GM12878 (cell line): ENCODE measurements around the gene SLIT1. TPM values are rescaled to one million over a fixed set of nuclear protein-coding genes. Genes with fewer than 3 reads are reported as not detected.

Experiments used
- ATAC-seq: fragments of 200-7000 bp; cut with Tn5 transposase; 3 replicates; pipeline ENCODE4 v1.9.1; 2020; ENCODE audit warnings: mild to moderate bottlenecking, moderate library complexity
- BruUV-seq: library from RNA; stranded (reverse); fragments of 400-500 nt; replicated peaks from 2 replicates; lab custom pipeline; 2021; lab: Mats Ljungman, UMichigan
- CTCF ChIA-PET: fragments of 300-600 bp; sonication (Branson Sonifier 250); formaldehyde crosslinking; extraction: SDS; loops from one replicate; lab custom pipeline; 2021; ENCODE audit warnings: inconsistent platforms; lab: Yijun Ruan, JAX
- POLR2A ChIA-PET: fragments of 350-600 bp; formaldehyde crosslinking; extraction: SDS; loops from one replicate; lab custom pipeline; 2021; ENCODE audit warnings: inconsistent platforms; lab: Charles Lee
- RAD21 ChIA-PET: fragments of 300-600 bp; sonication (Branson Sonifier 250); formaldehyde crosslinking; loops from one replicate; lab custom pipeline; 2023; ENCODE audit warnings: antibody characterized with exemption; ENCODE audit not compliant: unreplicated experiment; lab: Charles Lee
- SMC1A ChIA-PET: fragments of 300-600 bp; sonication (Branson Sonifier 250); formaldehyde crosslinking; loops from one replicate; lab custom pipeline; 2023; ENCODE audit not compliant: unreplicated experiment, uncharacterized antibody; lab: Charles Lee
- DNase-seq: peaks from one replicate; pipeline ENCODE4 v3.0.0-alpha.2; 2011; ENCODE audit warnings: low read depth, low spot score
- FAIRE-seq: peaks from 3 replicates; lab custom pipeline; 2011; peaks lifted over from hg19 to GRCh38; lab: Jason Lieb, UNC
- H2AFZ ChIP-seq: 2 replicates; pipeline ENCODE4 v1.6.0; 2011; ENCODE audit warnings: low read depth, low read length, control low read depth; ENCODE audit not compliant: control insufficient read depth
- H3K27ac ChIP-seq: 2 replicates; pipeline ENCODE4 v1.5.1; 2011; ENCODE audit warnings: control low read depth; ENCODE audit not compliant: control insufficient read depth, insufficient read depth
- H3K27me3 ChIP-seq, 2 experiments: replicated peaks in 1 of 2; 2 replicates each; pipeline versions ENCODE4 v1.6.0 to v1.6.1; 2011; ENCODE audit warnings: low read length in 1 of 2; ENCODE audit not compliant: control insufficient read depth in 2 of 2, insufficient read depth in 2 of 2
- H3K36me3 ChIP-seq, 2 experiments: 2 replicates each; pipeline ENCODE4 v1.5.1; 2011; ENCODE audit warnings: low read length in 1 of 2; ENCODE audit not compliant: control insufficient read depth in 2 of 2, insufficient read depth in 2 of 2
- H3K4me1 ChIP-seq: 2 replicates; pipeline ENCODE4 v1.6.1; 2011; ENCODE audit warnings: mild to moderate bottlenecking, low read length, moderate library complexity, mixed read lengths; ENCODE audit not compliant: control insufficient read depth, insufficient read depth
- H3K4me2 ChIP-seq: 2 replicates; pipeline ENCODE4 v1.6.0; 2011; ENCODE audit warnings: control low read depth; ENCODE audit not compliant: control insufficient read depth, insufficient read depth
- H3K4me3 ChIP-seq: fragments of 200-600 bp; sonication (generic); 2 replicates; pipeline ENCODE4 v1.5.1; 2016
- H3K79me2 ChIP-seq: 2 replicates; pipeline ENCODE4 v1.6.0; 2011; ENCODE audit warnings: low read length; ENCODE audit not compliant: control insufficient read depth, insufficient read depth
- H3K9ac ChIP-seq: 2 replicates; pipeline ENCODE4 v1.8.0; 2011; ENCODE audit warnings: low read length, control low read depth, mixed read lengths; ENCODE audit not compliant: control insufficient read depth, insufficient read depth
- H3K9me3 ChIP-seq: replicated peaks from 3 replicates; pipeline ENCODE4 v1.5.1; 2011; ENCODE audit warnings: mild to moderate bottlenecking, low read length; ENCODE audit not compliant: control insufficient read depth, insufficient read depth
- H4K20me1 ChIP-seq: 2 replicates; pipeline ENCODE4 v1.6.0; 2011; ENCODE audit not compliant: control insufficient read depth, insufficient read depth
- ELK1 ChIP-seq: IDR thresholded peaks from 2 replicates; pipeline ENCODE4 v1.6.1; 2012; ENCODE audit warnings: low read depth, low read length, improper control_type of control experiment
- PKNOX1 ChIP-seq: fragments of 450-650 bp; IDR thresholded peaks from 2 replicates; pipeline ENCODE4 v1.6.1; 2016; ENCODE audit warnings: mild to moderate bottlenecking
- TARDBP ChIP-seq: IDR thresholded peaks from 2 replicates; pipeline ENCODE4 v1.6.1; 2016; ENCODE audit warnings: borderline replicate concordance
- TCF12 ChIP-seq: IDR thresholded peaks from 2 replicates; pipeline ENCODE4 v1.6.1; 2011; ENCODE audit warnings: low read depth, mild to moderate bottlenecking, low read length
- ZNF274 ChIP-seq: IDR thresholded peaks from one replicate; pipeline ENCODE4 v1.8.0; 2011; ENCODE audit not compliant: insufficient read length, insufficient read depth
- ZZZ3 ChIP-seq: IDR thresholded peaks from 2 replicates; pipeline ENCODE4 v1.6.1; 2011; ENCODE audit warnings: low read depth; ENCODE audit not compliant: control insufficient read depth, insufficient read length
- WGBS: methylation state at CpG from one replicate; pipeline ENCODE4 v1.1.6; 2016; ENCODE audit warnings: low lambda C conversion rate; ENCODE audit not compliant: insufficient replicate concordance, insufficient coverage; ENCODE audit errors: missing lambda C conversion rate; 5-methylcytosine and 5-hydroxymethylcytosine counted together
- in situ Hi-C: fragments of 300-500 bp; cut with MboI; formaldehyde crosslinking; loops from 9 replicates; pipeline ENCODE4 v1.14.3; 2018; ENCODE audit warnings: mixed read lengths
- intact Hi-C: fragments of 100-400 bp; cut with micrococcal nuclease; formaldehyde crosslinking; loops from one replicate; pipeline ENCODE4 v1.14.2; 2022; ENCODE audit not compliant: unreplicated experiment
- polyA plus RNA-seq, 11 experiments: library from polyadenylated mRNA; depleted of rRNA in 4 of 11; unstranded in 6 of 11; stranded (reverse) in 5 of 11; fragments of >200 nt; fragmentation: Nextera tagmentation in 4 of 11; fragmentation: Illumina TruSeq in 1 of 11; extraction: Ambion mirVana in 4 of 11; extraction: Trizol in 1 of 11; gene quantifications; 1 replicate in 1 of 11; 2 replicates in 10 of 11; pipeline versions ENCODE4 v1.2.1 to v1.2.3, GENCODE V29; 2011 to 2016; ENCODE audit warnings: inconsistent platforms in 2 of 11, missing spikeins in 2 of 11, low read depth in 1 of 11
- total RNA-seq, 4 experiments: library from RNA; depleted of rRNA in 3 of 4; stranded (reverse); fragments of >200 nt in 3 of 4; fragmentation: Illumina TruSeq in 1 of 4; extraction: Trizol in 1 of 4; gene quantifications; 2 replicates each; pipeline versions ENCODE4 v1.2.1 to v1.2.3, GENCODE V29; 2013 to 2021
- TF ChIP-seq, protein P1 (sequence below): fragments of 450-650 bp; IDR thresholded peaks from 2 replicates; pipeline ENCODE4 v1.6.1; 2017; ENCODE audit warnings: antibody characterized with exemption, mild to moderate bottlenecking, moderate library complexity
- TF ChIP-seq, protein P2 (sequence below): IDR thresholded peaks from 2 replicates; pipeline ENCODE4 v1.6.1; 2012; ENCODE audit warnings: low read depth, low read length, improper control_type of control experiment

The SLIT1 gene
- total and polyA plus RNA-seq, 10 of the 15 experiments (the other 5 are each of a cell fraction or from before 2014, with no cell fraction given), result 0.04 to 0.19 (median 0.06) TPM; not detected in 4

- Histone ChIP-seq H3K4me3 (no peak overlapping the region), H3K27ac (no peak overlapping the region), H3K79me2 (no peaks in the 10 kb centered on the region), H2AFZ (no peak overlapping the region), H3K9me3 (no peaks in the 10 kb centered on the region), H3K9ac (no peak overlapping the region), H4K20me1 (no peaks in the 10 kb centered on the region), H3K4me1 (no peaks in the 10 kb centered on the region), H3K4me2 (no peak overlapping the region), H3K36me3 (no peaks in the 10 kb centered on the region), H3K27me3 (peaks cover 4 to 13% of the 10 kb centered on the region in 2 experiments; a peak in 3 of 4 replicates)
- no peak for DNase-seq
- POLR2A ChIA-PET, result no interaction called here
- in situ Hi-C loops (no loop called here), intact Hi-C loops (no loop called here)
- WGBS, result 27% methylated on average over 1 of the region's 1 CpG
- no peak for FAIRE-seq
- TF ChIP-seq TCF12 (no peak), ELK1 (no peak), PKNOX1 (no peak), ZNF274 (no peak), TARDBP (no peak), ZZZ3 (no peak)
- TF ChIP-seq, protein P1, sequence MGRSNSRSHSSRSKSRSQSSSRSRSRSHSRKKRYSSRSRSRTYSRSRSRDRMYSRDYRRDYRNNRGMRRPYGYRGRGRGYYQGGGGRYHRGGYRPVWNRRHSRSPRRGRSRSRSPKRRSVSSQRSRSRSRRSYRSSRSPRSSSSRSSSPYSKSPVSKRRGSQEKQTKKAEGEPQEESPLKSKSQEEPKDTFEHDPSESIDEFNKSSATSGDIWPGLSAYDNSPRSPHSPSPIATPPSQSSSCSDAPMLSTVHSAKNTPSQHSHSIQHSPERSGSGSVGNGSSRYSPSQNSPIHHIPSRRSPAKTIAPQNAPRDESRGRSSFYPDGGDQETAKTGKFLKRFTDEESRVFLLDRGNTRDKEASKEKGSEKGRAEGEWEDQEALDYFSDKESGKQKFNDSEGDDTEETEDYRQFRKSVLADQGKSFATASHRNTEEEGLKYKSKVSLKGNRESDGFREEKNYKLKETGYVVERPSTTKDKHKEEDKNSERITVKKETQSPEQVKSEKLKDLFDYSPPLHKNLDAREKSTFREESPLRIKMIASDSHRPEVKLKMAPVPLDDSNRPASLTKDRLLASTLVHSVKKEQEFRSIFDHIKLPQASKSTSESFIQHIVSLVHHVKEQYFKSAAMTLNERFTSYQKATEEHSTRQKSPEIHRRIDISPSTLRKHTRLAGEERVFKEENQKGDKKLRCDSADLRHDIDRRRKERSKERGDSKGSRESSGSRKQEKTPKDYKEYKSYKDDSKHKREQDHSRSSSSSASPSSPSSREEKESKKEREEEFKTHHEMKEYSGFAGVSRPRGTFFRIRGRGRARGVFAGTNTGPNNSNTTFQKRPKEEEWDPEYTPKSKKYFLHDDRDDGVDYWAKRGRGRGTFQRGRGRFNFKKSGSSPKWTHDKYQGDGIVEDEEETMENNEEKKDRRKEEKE, result no peak
- TF ChIP-seq, protein P2, sequence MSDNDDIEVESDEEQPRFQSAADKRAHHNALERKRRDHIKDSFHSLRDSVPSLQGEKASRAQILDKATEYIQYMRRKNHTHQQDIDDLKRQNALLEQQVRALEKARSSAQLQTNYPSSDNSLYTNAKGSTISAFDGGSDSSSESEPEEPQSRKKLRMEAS, result no peak
- no TSS peak for BruUV-seq
- no peak for ATAC-seq
- SMC1A ChIA-PET, result interaction anchor here (1.1 kb wide), 1 partner anchor 26 kb away, joined by 3 read pairs; no protein-coding TSS in a partner anchor
- RAD21 ChIA-PET, result no interaction called here
- CTCF ChIA-PET, result no interaction called here
Measured at GRCh38 chr10:97086530-97086929, 99.2 kb downstream of the SLIT1 start.
